ENCODE data around the gene CLUH.

The CLUH gene

GRCh38 chr17:2718150-2718938 lies 6.8 kb upstream of the CLUH start:
- DNase-seq (ENCODE audit: low spot score), result no peak

GRCh38 chr17:2716649-2717048 lies 5.1 kb upstream of the CLUH start:
- DNase-seq (ENCODE audit: low spot score), result no peak

- DNase-seq (ENCODE audit: low spot score), result no peak
Measured at GRCh38 chr17:2713881-2714280, 2.3 kb upstream of the CLUH start.

GRCh38 chr17:2712300-2713043 lies 908 bp upstream of the CLUH start:
- DNase-seq (ENCODE audit: low spot score), result no peak

GRCh38 chr17:2710803-2711607 lies 559 bp downstream of the CLUH start:
- DNase-seq (ENCODE audit: low spot score), result no peak

GRCh38 chr17:2710071-2710802 lies 1.3 kb downstream of the CLUH start:
- DNase-seq (ENCODE audit: low spot score), result no peak

GRCh38 chr17:2709183-2709661 lies 2.3 kb downstream of the CLUH start:
- DNase-seq (ENCODE audit: low spot score), result no peak

GRCh38 chr17:2708585-2709182 lies 2.9 kb downstream of the CLUH start:
- DNase-seq (ENCODE audit: low spot score), result no peak

- no peak for DNase-seq (ENCODE audit: low spot score)
Measured at GRCh38 chr17:2707721-2708584, 3.6 kb downstream of the CLUH start.

GRCh38 chr17:2706911-2707510 lies 4.6 kb downstream of the CLUH start:
- no peak for DNase-seq (ENCODE audit: low spot score)

GRCh38 chr17:2705888-2706795 lies 5.4 kb downstream of the CLUH start:
- DNase-seq (ENCODE audit: low spot score), result no peak

GRCh38 chr17:2705263-2705662 lies 6.3 kb downstream of the CLUH start:
- DNase-seq (ENCODE audit: low spot score), result no peak

- no peak for DNase-seq (ENCODE audit: low spot score)
Measured at GRCh38 chr17:2704890-2705248, 6.7 kb downstream of the CLUH start.

GRCh38 chr17:2704031-2704889 lies 7.3 kb downstream of the CLUH start:
- DNase-seq (ENCODE audit: low spot score), result no peak

- DNase-seq (ENCODE audit: low spot score), result no peak
Measured at GRCh38 chr17:2703606-2704005, 8.0 kb downstream of the CLUH start.

GRCh38 chr17:2703181-2703580 lies 8.4 kb downstream of the CLUH start:
- no peak for DNase-seq (ENCODE audit: low spot score)

- no peak for DNase-seq (ENCODE audit: low spot score)
Measured at GRCh38 chr17:2701996-2702741, 9.4 kb downstream of the CLUH start.

All from CD4-positive, alpha-beta T cell treated with Interleukin-6 at 100 ng/mL for 8 hours (primary cell).